Smooth muscle cell of the brain vasculature (primary cell): ENCODE results near the gene GRB2.
"Not testable (repeated sequence)": the region's sequence is repeated elsewhere in the genome, so short reads cannot be mapped to it uniquely, and the experiment has no call there.

Experiments
- DNase-seq: peaks from one replicate; pipeline ENCODE4 v3.0.0-alpha.2; 2012; ENCODE audit warnings: low read depth, low spot score

Gene GRB2

DNA sequence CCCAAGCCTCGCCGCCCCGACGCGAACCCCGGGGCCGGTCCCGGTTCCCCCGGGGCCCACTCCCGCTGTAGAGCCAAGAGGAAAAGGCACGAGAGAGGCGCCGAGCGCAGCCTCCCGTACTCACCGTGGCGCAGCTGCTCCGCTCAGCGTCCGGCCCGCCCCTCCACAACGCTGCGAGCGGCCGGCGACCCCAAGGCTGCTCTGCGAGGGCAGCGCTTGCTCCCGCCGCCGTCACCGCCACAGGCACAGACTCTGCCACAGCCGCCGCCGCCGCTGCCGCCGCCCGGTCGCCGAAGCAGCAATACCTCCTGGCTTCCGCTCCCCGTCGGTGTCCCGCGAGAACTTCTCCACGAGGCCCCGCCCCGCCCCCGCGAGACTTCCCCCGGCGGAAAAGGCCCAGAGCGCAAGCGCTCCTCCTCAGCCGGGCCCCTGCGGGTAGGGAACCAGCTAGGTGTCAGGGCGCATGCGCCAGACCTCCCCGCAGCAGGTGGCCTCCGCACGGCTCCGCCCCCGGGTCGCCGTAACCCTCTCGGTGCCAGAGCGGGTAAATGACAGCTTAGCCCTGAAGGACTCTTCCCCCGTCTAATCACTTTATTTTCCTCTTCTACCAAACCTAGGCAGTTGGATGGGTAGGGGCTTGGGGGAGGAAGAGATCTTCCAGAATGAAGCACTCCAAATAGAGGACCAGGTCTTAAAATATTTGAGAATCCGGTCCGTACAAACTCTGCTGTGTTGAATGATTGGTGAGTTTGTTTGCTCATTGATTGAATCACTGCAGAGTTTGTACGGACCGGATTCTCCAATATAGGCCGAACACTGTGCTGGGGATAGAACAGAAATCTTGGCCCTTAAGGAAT is at the start of gene GRB2:
Gene GRB2, minus strand, starts transcription at position 314 of the 857 bp plus-strand sequence. CDS start 12,050 bp downstream, outside the sequence.
- DNase-seq, result peak; percentile 86

DNA sequence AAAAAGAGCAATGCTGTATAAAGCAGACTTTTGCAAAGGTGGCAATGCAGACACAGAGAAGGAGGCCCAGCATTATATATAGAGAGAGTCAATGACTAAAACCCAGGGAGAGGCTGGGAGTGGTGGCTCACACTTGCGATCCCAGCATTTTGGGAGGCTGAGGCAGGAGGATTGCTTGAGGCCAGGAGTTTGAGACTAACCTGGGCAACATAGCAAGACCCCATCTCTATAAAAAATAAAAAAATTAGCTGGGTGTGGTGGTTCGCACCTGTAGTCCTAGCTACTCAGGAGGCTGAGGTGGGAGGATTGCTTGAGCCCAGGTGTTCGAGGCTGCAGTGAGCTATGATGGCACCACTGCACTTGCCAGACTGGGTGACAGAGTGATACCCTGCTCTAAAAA is 49.2 kb upstream of the GRB2 start:
- DNase-seq, result not testable (repeated sequence)

DNA sequence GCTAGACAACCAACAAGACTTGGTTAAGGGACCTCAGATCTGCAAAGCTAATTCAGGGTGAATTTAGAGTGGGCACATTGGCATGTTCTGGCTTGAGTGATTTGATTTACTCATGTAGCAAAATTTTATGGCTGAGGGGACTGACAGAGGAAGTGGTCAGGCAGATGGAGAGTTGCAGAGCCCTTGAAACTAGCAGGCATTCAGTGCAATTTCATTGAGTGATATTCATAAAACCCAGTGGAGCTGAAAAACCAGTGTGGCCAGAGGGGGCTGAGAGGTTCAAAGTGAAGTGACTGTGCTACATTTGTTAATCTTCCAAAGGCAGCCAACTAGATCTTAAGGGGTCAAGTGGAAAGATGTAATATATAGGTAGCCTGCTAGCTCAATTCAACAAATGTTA is 48.7 kb upstream of the GRB2 start:
- no peak for DNase-seq

DNA sequence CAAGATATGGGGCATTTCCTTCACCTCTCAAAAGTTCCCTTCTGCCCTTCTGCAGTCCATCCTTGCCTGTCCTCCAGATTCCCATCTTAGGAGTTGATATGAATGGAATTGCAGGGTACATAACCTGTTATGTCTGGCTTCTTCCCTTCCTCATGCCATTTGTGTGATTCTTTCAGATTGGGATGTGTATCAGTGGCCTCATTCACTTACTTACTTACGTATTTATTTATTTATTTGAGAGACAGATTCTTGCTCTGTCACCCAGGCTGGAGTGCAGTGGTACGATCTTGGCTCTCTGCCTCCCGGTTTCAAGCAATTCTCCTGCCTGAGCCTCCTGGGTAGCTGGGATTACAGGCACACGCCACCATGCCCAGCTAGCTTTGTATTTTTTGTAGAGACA is 44.8 kb upstream of the GRB2 start:
- no peak for DNase-seq

- DNase-seq, result no peak
These were observed 42.7 kb upstream of the GRB2 start for GRCh38 chr17:75447951-75448856.

- not testable (repeated sequence) for DNase-seq
These were observed 40.4 kb upstream of the GRB2 start for GRCh38 chr17:75445896-75446295.

DNA sequence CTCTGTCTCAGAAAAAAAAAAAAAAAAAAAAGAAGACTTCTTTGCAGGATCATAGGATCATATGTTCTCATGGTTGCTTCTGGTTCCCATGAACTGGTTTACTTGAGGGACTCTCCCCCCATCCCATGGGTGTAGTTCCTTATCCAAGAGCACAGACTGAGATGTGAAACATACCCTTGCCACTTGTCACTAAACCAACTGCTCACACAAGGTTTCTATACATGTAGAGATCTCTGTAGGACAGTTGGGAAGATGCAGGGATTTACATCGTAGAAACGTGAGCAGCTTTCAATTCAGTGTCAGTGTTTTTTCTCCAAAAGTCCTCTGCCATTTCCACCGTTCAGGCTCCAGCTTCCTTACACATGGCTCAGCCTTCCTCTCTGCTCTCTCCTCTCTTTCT is 39.8 kb upstream of the GRB2 start:
- DNase-seq, result no peak

GRCh38 chr17:75442168-75443103 is 37.0 kb upstream of the GRB2 start:
- no peak for DNase-seq

DNA sequence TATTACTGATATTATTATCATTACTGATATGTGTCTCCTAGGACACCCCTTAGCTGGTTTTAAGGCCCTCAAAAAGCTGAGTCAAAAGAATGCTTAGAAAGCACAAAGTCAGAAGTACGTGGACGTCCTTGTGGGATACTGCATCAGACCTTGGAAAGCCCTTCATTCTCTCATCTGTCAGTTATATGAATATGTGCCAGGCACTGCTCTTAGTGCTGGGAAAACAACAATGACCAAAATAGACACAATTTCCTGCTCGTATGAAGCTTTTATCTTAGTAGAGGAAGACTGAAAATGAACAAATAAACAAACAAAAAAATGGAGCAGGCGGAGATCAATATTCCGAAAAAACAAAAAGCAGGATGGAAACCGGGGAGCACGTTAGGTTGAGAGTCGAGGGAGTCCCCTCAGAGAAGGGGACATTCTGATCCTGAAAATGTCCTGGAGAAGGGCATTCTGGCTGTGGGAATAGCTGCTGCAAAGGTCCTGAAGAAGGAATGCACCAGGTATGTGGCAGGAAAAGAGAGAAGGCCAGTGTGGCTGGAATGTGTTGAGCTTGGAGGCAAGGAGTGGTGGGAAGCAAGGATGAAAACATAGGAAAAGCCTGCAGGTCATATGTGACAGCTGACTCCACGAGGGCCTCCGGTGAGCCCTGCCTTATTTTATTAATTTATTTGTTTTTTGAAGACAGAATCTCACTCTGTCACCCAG is 35.4 kb upstream of the GRB2 start:
- no peak for DNase-seq

GRCh38 chr17:75439287-75439686 is 33.8 kb upstream of the GRB2 start:
- no peak for DNase-seq

DNA sequence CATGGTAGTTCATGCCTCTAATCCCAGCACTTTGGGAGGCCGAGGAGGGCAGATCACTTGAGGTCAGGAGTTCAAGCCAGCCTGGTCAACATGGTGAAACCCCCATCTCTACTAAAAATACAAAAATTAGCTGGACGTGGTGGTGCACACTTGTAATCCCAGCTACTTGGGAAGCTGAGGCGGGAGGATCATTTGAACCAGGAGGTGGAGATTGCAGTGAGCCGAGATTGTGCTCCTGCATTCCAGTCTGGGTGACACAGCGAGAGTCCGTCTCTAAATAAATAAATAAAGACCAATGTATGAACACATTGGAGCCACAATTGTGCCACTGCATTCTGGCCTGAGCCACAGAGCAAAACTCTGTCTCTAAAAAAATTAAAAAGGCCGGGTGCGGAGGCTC is 31.9 kb upstream of the GRB2 start:
- not testable (repeated sequence) for DNase-seq

- not testable (repeated sequence) for DNase-seq
These were observed 29.0 kb upstream of the GRB2 start for GRCh38 chr17:75434433-75434832.

- no peak for DNase-seq
These were observed 27.8 kb upstream of the GRB2 start for GRCh38 chr17:75433218-75433783.

DNA sequence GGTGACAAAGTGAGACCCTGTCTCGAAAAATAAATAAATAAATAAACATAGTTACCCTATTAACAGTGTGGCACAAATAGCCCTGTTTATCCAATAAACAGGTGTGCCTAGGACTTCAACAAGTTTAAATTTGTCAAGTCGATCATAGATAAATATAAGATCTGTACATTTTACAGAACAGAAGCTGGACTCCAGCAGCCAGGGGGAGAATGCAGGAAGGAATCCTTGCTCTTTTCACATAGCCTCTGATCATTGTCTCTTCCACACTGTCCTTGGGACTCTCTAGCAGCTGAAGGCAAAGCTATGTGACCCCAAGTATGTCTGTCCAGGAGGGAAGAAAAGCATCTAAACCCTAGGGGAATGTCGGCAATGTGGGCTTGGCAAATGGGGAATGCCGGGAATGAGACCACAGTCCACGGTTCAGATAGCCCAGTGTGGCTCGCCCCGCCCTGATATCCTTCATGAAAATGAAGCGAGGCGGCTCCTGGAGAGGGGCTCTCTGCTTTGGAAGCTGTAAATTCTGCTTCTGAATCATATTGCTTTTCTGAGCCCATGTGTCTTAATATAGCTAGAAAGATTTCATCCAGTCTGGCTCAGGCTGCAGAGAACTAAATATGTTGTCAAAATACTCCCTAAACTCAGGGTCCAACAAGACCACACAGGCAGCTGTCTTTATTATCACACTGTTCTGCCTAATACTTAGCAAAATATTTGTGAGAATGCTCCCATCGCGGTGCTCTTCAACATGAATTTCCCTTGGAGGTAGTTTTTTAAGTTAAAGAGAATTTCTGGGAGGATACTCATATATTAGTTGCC is 24.9 kb upstream of the GRB2 start:
- peak; percentile 4 for DNase-seq

GRCh38 chr17:75428543-75429469 is 23.3 kb upstream of the GRB2 start:
- DNase-seq, result no peak

GRCh38 chr17:75418531-75418930 is 13.1 kb upstream of the GRB2 start:
- no peak for DNase-seq

DNA sequence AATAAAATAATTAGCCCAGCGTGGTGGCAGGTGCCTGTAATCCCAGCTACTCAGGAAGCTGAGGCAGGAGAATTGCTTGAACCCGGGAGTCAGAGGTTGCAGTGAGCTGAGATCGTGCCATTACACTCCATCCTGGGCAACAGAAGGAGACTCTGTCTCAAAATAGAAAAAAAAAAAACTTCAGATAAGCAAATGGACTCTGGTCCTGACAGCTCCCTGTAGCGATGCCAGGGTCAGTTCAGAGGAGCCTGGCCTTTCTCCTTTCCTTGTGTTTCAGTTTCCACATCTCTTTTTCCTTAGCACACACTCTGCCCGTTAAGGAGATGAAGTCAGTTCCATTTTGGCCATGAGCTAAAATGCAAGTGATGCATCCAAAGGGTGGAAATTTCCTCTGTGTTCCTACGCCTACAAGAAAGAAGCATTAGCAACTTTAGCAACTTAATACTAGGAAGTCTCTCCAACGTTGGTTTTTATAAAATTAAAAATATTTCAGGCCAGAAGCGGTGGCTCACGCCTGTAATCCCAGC is 11.6 kb upstream of the GRB2 start:
- no peak for DNase-seq

- no peak for DNase-seq
These were observed 10.5 kb upstream of the GRB2 start for GRCh38 chr17:75416006-75416405.
